ENCODE measurements around the gene PERCC1.
"Not testable (repeated sequence)": the region's sequence is repeated elsewhere in the genome, so short reads cannot be mapped to it uniquely, and the experiment has no call there.

PERCC1 gene

DNA sequence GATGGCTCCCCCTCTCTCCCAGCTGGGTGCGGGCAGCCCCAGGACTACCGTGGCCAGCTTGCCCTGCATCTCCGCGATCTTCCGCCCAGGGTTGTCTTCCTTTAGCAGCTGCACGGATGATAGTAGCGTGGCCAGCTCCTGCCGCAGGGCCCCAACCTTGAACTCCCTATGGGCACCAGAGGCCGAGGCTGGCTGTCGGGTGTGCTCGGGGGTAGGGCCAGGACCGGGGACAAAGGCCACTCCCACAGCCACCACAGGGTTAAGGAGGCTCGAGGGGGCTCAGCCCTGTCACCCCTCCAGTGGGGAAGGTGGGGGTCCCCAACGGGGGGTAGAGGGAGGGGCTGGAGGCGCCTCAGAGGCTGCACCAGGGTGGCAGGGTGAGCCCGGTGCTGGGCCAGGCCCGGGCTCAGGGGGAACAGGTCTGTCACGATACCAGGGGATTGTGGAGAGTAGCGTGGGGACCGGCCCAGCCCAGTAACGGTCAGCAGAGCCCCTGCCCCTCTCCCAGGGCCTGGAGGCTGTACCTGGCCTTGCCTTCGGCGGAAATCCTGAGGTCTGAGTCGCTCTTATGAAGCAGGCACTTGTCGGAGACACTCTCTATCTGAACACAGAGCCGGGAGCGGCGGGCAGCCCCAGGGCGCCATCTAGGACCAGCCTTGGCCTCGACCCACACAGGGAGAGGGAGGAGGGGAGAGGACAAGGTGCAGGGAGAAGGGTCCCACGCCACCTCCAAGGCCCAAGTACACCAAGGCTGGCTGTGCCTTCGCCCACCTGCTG, 5.2 kb downstream of the PERCC1 start:
- FAIRE-seq, result no peak

DNA sequence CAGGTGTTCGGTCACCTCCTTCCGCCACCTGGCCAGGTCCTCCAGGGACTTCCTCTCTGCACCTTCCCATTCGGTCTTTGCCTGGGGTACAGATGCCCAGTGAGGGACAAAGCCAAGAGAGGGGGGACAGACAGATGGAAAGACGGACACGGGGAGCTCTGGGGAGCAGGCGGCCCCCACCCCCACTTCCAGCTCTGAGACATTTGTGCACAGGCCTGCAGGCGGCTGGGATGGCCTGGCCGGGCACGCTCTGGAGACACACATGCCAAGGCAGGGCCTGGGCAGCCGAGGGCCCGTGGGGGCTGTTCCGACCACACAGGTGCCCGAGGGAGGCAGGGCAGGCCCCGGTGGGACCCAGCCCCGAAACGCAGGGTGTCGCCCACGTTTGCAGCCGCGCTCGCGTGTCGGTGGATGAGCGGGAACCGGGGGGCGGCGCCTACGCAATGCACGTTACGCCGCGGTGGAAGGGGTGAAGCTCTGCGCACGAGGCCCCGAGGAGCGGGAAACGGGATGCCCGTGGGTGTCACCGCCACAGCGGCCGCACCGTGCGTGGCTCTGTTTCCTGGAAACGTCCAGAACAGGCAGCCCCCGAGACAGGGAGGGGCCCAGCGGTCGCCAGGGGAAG, 6.0 kb downstream of the PERCC1 start:
- no peak for FAIRE-seq

GRCh38 chr16:1437606-1438005, 6.7 kb downstream of the PERCC1 start:
- no peak for FAIRE-seq

GRCh38 chr16:1438229-1439057, 7.6 kb downstream of the PERCC1 start:
- no peak for FAIRE-seq

GRCh38 chr16:1439058-1439698, 8.3 kb downstream of the PERCC1 start:
- no peak for FAIRE-seq

DNA sequence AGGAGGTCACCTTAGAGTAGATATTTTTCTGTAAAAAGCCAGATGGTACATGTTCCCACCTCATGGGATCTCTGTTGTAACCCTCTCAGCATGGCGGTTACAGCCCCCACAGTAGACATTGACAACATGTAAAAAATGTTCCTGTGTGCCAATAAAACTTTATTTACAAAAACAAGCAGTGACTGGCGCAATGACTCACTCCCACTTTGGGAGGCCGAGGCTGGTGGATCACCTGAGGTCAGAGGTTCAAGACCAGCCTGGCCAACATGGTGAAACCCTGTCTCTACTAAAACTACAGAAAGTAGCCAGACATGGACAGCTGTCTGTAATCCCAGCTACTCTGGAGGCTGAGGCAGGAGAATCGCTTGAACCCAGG, 8.8 kb downstream of the PERCC1 start:
- FAIRE-seq, result not testable (repeated sequence)

DNA sequence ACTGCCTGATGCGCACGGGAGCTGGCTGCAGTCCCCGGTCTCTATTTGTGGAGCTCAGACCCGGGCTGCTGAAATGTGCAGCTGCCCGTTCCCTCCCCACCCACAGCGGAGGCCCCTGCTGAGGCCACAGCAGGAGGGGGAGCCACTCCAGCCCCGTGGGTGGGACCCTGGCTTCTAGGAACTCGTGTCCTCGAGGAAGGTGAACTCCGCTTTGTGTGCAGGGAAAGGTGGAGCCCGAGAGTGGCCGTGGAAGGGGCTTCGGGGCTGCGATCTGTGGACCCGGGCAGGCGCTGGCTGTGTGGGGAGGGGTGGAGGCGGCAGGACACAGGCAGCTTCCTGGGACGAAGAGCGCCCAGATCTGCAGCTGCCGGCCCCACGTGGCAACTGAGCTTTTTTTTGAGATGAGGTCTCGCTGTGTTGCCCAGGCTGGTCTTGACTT, 10.5 kb downstream of the PERCC1 start:
- FAIRE-seq, result no peak

- no peak for FAIRE-seq
These were observed 11.8 kb downstream of the PERCC1 start for GRCh38 chr16:1442697-1443096.

GRCh38 chr16:1443403-1443973, 12.6 kb downstream of the PERCC1 start:
- no peak for FAIRE-seq

DNA sequence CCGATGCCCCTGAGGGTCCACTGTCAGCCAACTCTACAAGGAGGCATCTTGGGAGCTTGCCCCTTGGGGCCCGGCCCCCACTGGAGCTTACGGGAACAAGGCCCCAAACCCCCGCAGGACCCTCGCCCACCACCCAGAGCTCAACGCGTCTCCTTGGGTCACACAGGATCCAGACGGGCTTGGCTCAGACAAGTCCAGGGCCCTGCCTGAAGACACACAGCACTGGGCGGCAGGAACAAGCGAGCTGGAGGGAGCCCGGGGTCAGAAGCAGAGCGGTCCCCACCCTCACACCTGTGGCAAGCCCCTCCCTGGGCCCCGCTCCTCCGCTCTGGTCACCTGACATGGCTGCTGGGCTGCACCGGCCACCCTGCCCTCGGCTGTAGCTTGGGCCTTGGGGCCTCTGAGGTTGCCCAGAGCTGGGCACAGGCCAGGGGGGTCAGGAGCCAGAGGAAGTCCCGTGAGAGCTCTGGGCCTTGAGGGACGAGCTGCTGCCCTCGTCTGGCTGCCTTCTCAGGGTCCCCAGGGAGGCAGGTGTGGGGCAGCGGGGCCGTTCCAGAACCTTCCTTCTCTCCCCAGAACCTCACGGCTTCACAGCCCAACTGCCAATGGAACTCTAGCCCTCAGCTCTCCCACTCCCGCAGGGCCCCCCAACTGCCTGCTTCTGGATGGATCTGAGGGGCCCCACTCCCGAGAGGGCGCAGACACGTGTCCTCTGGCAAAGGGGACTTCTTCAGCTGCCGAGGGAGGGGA, 13.3 kb downstream of the PERCC1 start, which contains the start of gene CCDC154:
Gene CCDC154, minus strand, starts transcription at position 577 of the 750 bp plus-strand sequence. Its CDS starts 234 bp downstream, at position 343.
- FAIRE-seq, result no peak

DNA sequence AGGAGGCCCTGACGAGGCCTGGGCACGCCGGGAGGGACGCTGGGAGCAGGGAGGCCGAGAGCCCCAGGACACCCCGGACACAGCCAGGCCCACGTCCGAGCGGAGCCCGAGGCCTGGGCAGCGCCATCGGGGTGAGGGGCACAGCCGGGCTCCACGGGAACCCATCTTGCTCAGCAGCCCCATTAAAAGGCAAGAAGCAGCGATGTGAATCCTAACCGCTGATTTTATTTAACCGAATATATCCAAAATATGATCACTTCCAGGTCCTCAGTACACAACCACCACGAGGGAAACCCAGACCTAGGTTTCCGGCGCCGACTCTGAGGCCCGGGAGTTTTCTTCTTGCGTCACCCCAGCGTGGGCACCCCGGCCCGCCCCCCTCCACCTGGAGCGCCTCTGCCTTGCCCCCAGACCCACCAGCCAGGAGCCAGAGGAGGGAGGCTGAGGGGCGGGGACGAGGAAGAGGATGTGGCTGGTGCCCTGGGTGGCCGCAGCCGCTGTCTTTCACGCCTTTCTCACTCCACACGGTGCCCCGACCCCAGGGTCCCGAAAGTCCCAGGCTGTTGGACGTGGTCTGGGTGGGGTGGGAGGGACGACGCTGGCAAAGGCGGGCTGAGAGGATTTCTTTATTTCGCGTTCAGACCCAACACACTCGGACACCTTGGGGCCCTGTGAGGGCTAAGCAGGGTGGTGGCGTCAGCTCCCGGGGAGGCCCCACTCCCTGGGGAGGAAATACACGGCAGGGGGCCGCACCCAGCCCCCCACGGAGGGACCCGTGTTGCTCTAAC, 14.0 kb downstream of the PERCC1 start:
- no peak for FAIRE-seq

DNA sequence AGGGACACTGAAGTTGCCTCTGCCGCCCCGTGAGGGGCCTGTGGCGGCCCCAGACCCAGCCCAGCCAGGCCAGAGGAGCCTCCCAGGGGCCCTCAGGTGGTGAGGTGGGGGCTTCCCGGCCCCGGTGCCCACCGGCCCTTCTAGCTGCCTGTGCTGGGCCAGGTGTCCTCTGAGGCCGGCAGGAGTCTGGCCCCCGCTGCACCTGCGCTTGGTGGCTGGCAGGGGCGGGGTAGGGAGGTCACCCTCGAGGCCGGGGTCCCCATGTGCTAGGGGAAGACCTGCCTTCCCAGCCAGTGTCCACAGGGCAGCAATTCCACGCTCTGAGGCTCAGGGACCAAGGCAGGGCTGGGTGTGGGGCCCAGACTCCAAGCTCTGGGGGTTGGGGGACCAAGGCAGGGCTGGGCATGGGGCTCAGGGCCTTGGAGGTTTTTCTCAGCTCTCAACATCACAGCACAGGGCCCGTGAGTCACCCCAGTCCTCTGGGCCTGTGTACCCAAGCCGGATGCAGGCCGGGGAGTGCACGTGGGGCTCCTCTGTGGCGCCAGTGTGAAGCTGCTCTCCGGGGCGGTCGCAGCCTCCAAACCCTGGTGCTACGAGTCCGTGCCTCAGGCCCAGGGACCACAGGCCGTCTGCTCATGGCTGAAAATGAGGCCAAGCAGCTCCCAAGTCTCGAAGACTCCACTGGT, 14.8 kb downstream of the PERCC1 start:
- no peak for FAIRE-seq

DNA sequence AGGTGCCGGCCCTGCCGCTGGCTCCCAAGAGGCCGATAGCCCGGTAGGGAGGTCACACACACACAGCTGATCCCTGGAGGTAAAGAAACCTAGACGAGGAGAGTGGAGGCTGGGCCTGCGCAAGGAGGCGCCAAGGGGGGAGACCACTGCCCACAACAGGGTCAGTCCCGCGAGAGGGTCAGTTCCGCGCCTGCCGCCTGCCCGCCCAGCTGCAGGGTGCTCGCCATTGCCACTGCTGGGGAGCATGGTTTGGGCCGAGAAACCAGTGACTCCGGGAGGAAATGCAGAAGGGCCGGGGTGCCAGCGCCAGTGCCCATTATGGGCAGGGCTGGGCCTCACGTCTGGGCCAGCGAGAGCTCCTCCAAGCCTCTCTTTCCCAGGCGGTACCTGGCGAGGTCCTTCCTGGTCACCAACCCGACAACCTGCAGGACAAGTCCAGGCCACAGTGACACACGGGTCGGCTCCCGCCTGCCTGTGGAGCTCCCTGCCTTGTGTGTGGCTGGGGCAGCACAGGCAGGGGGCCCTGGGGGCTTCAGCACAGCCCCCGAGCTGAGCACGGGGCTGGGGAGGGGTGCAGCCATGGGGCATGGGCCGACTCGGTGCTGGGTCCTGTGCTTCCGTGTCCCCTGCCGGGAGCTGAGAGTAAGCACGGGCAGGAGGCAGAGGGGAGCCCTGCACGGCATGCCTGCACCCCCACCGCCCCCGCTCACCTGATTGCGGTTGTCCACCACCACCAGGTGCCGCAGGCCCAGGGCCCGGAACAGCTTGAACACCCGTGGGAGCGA, 15.6 kb downstream of the PERCC1 start:
- FAIRE-seq, result no peak

DNA sequence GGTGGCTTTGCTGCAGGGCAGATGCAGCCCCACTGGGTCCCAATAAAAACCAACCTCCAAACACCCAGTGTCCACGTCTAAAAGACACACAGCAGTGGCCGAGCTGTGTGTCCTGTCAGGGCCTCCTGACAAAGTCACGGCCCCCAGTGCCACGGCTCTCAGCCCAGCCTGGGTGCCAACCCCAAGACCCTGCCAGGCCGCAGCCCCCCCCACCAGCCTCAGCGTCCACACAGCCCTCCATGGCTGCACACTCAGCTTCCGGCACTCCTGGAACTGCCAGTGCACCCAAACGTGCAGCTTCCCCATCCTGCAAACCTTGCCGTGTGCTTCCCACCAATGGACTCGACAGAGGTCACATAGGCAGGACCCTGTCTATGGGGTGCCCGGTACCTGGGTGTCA, 17.1 kb downstream of the PERCC1 start:
- no peak for FAIRE-seq

DNA sequence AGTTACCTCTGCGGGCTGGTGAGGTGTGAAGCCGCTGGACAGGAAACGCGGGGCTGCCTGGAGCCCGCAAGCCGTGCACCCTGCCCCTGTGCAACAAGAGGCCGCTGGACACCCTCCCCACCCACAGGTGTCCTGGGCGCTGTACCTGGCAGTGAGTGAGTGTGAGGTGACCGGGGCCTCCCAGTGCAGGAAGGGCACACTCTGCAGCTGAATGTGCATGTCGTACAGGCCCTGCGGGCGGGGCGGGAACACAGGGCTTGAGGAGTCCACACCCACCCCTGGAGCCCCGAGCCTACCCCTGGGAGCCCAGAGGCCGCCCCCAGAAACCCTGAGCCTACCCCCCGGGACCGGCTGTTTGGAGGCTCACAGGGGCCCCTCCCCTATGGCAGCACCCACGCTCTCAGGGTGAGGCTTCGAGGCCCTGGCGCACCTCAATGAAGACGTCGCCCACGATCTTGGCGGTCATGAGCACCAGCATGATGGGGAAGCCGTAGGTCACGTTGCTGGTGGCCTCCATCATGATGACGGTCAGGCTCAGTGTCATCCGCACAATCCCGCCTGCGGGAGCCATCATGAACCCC, 17.7 kb downstream of the PERCC1 start:
- no peak for FAIRE-seq

GRCh38 chr16:1449201-1449788, 18.4 kb downstream of the PERCC1 start:
- no peak for FAIRE-seq

DNA sequence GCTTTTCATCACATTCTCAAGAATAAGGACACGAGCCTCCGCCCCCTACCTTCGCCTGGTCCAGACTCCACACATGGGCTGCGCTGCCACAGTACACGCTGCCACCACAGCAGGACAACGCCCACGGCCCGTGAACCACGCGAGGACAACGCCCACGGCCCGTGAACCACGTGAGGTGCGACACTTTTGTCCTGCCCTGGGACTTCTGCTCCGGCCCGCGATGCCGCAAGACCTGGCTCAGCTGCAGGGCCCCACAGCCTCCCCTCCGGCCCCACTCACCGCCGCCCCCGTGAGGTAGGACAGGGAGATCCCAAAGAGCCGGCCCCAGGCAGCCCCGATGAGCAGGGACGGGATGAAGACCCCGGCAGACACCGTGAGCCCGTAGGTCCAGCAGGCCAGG, 19.3 kb downstream of the PERCC1 start:
- FAIRE-seq, result no peak

GRCh38 chr16:1450841-1451240, 20.0 kb downstream of the PERCC1 start:
- FAIRE-seq, result no peak
